Activated CD8-positive, alpha-beta memory T cell treated with anti-CD3 and anti-CD28 coated beads for 36 hours (primary cell): ENCODE data around the gene TMEM175. TPM values are rescaled to one million over a fixed set of nuclear protein-coding genes. Genes with fewer than 3 reads are reported as not detected.

Experiments used
- CTCF ChIA-PET: fragments of 350-600 bp; sonication (Branson Sonifier 250); formaldehyde crosslinking; loops from one replicate; lab custom pipeline; 2021; ENCODE audit warnings: antibody characterized with exemption; lab: Charles Lee
- POLR2A ChIA-PET: fragments of 350-600 bp; sonication (Branson Sonifier 250); formaldehyde crosslinking; loops from one replicate; lab custom pipeline; 2021; ENCODE audit warnings: antibody characterized with exemption; lab: Charles Lee
- total RNA-seq, 2 experiments: library from RNA; stranded (reverse); gene quantifications; one replicate each; pipeline ENCODE4 v1.2.3, GENCODE V29; 2021

Gene TMEM175
- total RNA-seq, 2 experiments from 2014 or later = 16.9 to 17.3 TPM

DNA sequence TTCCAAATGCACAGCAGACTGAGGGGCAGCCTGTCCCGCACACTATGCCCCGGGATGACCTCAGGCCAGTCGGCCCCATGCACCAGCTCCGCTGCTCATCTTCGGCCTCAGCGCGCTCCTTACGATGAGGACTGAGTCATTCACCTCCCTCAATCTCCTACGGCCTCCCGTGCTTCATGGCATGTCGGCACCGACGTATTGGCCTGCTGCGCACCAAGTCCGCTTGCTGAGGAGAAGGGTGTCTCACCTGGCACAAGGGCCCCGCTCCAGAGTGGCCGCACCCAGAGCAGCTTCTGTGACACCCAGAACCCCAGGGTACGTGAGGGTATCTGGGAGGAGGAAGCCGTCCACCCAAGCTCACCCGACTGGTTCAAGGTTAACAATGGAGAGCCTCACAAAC is 35.6 kb upstream of the TMEM175 start:
- ChIA-PET POLR2A (no interaction called here), CTCF (interaction anchor here (0.5 kb wide), 1 partner anchor 155 kb away, joined by 3 read pairs; no protein-coding TSS in a partner anchor)

DNA sequence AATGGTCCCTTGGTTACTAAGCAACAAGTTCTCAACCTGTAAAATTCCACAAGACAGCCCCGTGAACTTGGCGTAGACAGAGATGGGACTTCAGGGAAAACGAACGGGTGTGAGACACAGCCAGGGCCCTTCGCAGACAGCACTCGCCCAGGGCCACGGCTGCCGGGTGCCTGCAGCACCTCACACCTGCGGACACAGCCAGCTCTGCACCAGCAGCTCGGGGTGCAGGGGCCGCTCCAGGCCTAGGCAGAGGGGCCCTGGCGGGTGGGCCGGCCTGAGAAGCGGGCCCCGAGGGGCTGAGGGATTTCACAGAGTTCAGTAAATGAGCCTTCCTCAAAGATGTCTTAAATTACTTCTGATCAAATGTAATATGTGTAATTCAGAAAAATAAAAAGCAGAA is 34.1 kb upstream of the TMEM175 start:
- ChIA-PET CTCF (no interaction called here), POLR2A (no interaction called here)

DNA sequence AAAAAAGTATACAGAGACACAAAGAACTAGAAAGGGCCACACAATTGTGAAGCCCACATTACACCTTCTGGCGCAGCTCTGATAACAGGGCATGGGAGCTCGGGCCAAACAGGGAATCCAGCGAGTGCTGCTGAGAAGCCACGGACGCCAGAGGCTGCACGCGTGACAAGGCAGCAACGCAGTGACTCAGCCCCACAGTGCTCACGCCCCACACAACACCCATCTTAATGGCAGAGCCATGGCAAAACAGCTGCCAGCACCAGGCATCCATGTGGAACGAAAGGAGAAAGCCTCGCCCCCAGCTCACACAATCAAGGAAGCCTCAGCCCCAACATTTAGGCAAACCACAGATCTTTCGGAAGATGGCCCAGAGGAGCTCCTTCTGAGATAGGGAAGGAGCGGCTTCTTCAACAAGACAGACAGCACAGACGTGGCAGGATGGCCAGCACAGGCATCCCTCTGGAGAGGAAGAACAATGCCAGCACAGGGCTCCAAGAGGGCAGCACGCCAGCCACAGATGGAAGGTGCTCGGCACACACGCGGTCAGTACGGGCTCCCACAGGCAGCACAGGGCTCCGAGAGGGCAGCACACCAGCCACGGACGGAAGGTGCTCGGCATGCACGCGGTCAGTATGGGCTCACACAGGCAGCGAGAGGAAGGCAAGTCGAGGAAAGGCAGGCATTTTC is 33.2 kb upstream of the TMEM175 start:
- POLR2A ChIA-PET = no interaction called here
- CTCF ChIA-PET = no interaction called here

DNA sequence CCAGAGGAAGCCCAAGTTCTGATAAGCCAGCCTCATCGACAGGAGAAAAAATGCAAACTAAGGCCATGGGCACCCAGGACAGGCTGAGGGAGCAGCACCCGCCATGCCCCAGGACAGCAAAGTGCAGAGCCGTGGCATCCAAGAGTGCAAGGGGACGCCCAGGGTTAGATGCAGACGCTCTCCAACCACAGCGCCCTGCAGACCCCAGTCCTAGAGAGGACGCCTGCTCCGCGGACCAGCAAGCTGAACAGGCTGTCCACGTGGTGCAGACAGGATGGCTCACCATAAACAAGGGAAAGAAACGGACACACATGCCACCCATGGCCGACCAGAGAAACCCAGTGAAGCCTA is 32.7 kb upstream of the TMEM175 start:
- POLR2A ChIA-PET = no interaction called here
- CTCF ChIA-PET = no interaction called here

DNA sequence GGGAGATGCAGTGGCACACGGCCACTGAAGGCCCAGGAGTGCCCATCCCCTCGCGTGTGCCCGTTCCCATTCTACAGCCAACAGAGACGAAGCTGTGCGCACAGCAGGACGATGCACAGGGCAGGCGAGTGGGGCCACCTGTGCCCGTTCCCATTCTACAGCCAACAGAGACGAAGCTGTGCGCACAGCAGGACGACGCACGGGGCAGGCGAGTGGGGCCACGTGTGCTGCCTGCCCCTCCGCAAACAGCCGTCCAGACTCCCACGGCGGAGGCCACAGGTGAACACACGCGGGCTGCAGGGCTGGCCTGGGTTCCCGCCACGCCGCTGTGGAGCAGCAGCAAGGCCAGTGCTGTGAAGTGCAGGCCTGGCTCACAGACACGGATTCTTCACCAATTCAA is 32.2 kb upstream of the TMEM175 start:
- ChIA-PET CTCF (no interaction called here), POLR2A (no interaction called here)

DNA sequence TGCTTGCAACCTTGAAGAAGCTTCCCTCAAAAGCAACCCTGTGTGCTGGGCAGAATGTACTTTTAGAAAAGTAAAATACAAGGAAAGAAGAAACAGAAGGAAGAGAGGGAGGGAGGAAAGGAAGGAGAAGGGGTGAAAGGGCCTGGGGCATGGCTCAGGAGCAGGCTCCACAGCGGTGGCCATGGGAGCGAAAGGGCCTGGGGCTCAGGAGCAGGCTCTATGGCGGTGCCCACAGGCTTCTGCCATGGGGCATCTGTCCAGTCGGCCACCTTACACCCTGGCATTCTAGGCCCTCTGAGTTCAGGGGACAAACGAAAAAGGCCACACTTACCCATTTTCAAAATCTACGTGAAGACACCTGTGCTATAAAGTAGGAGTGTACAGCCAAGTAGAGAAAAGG is 31.5 kb upstream of the TMEM175 start:
- ChIA-PET POLR2A (interaction anchor here (1.0 kb wide), 1 partner anchor 34 kb away, joined by 3 read pairs; no protein-coding TSS in a partner anchor), CTCF (no interaction called here)

DNA sequence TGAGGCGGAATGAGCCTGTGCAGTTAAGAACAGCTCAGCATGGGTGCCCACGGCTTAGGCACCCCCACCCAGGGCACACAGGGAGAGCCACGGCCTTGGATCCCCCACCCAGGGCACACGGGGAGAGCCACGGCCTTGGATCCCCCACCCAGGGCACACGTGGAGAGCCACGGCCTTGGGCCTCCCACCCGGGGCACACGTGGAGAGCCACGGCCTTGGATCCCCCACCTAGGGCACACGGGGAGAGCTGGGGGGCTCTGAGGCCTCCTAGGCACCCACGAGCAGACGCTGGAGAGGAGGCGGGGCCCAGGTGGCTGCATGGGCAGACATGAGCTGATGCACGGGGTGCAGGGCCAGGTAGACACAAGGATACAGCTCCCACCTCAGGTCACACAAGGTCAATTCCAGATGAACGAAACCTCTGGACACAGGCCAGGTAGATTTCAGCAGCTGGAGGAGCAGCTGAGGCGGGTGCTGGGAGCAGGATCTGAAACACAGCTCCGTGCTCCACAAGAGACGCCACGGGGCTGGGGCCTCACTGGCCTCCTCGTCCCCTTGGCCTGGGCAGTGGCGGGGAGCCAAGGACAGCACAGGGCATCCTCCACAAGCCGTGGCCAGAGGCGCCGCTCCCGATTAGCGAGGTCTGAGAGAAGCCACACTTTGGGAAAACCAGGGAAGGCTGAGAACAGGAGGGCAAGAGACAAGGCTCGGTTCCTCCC is 30.9 kb upstream of the TMEM175 start:
- CTCF ChIA-PET = no interaction called here
- POLR2A ChIA-PET = interaction anchor here (1.0 kb wide), 1 partner anchor 33 kb away, joined by 3 read pairs; no protein-coding TSS in a partner anchor

DNA sequence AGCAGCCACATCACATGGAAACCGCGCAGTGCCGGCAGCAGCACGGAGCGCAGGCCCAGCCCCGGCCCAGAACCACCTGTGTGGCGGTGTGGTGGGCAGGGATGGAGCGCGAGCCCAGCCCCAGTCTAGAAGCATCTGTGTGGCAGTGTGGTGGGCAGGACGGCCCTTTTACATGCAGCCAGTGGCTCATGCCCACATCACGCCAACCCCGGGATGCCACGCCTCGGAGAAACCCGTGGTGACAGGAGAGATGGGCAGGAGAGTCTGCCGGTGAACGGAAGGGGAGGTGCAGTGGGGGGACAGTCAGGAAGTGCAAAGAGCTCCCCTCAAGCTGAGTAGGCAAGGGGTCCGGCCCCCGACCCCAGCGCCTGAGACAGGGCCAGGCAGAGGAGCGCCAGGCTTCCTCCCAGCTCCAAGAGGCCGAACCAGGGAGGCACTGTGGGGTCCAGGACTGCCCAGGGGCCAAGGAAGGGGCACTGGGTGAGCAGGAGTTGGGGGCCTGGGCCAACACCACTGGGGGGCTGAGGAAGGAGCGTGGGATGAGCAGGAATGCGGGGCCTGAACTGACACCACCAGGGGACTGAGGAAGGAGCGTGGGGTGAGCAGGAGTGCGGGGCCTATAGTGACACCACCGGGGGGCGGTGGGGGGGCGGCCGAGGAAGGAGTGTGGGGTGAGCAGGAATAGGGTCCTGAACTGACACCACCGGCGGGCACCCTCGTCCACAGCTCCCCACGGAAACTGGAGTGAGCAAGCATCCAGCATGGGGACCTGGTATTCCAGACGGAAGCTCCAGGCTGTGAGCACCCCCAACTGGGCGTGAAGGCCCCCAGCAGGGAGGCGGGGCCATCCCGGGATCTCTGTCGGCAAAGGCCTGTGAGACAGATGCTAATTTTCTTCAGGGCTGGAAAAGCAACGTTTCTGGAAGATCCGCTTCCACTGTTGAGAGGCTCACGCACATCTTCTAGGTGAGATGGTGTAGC is 28.9 kb upstream of the TMEM175 start:
- ChIA-PET CTCF (interaction anchor here (0.5 kb wide), 1 partner anchor 956 kb away, joined by 5 read pairs; no protein-coding TSS in a partner anchor), POLR2A (no interaction called here)

DNA sequence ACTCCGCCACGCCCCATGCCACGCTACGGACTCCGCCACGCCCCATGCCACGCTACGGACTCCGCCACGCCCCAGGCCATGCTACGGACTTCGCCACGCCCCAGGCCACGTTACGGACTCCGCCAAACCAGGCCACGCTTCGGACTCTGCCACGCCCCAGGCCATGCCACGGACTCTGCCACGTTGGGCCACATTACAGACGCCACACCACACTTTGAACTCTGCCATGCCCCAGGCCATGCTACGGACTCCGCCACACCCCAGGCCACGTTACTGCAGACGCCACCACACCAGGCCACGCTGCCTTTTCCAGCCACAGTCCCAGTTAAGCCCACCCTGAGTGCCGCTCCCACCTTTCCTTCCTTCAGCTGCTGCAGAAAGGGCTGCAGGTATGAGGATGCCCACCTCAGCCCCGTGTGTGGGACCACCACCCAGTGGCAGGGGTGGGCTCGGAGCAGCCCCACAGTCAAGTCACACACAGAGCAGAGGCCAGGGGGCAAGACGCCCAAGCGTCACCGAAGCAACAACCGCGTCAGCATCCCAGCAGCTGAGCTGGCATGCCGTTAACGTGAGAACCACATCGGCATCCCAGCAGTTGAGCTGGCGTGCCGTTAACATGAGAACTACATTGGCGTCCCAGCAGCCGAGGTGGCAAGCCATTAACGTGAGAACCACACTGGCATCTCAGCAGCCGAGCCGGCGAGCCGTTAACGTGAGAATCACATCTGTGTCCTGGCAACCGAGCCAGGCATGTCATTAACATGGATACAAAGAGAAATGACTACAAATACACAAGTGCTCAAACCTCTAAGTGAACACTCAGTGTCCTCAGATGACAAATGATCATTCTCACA is 26.5 kb upstream of the TMEM175 start:
- POLR2A ChIA-PET = no interaction called here
- CTCF ChIA-PET = no interaction called here

DNA sequence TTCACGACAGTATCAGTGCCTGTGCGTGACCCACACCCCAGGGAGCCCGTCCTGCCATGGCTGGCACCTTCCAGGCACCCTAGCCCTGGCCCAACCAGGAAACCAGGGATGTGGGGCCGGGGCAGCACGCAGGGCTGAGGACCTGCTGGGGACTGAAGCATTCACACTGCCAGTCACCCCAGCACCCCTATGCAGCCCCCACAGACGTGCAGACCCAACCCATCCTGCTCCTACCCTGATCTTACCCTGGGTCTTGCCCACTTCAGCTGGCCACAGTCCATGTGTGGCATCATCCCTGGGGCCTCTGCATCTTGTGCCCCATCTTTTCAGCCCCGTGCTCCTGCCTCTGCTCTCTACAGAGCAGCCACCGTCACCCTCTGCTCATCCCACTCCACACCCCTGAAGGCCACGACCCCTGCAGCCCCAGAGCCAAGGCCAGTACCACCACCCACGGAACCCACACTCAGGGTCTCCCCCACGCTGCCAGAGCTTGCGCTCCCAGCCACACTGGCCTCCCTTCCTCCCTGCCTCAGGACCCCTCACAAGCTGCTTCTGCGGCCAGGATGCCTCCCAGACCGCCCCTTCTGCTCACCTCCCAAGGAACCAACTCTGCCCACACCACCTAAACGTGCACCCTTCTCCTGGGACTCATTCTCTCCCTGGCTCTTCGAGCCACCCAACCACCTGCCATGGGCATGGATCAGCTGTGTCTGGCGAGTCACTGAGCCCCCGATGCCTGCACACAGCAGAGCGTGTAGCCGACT is 25.7 kb upstream of the TMEM175 start:
- ChIA-PET POLR2A (no interaction called here), CTCF (no interaction called here)

DNA sequence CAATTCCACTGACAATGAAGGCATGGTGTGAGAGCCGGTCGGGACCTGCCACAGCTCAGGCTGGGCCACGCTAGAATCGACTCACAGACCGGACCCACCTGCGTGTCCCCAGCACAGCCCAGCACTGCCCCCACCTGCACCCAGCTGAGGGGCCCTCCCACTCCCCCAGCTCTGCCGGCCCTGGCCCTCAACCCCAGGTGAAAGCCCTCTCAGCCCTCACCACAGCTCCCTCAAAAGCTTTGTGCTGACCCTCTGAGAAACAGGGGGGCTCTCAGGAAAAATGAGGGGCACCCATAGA is 25.2 kb upstream of the TMEM175 start:
- ChIA-PET CTCF (no interaction called here), POLR2A (no interaction called here)

DNA sequence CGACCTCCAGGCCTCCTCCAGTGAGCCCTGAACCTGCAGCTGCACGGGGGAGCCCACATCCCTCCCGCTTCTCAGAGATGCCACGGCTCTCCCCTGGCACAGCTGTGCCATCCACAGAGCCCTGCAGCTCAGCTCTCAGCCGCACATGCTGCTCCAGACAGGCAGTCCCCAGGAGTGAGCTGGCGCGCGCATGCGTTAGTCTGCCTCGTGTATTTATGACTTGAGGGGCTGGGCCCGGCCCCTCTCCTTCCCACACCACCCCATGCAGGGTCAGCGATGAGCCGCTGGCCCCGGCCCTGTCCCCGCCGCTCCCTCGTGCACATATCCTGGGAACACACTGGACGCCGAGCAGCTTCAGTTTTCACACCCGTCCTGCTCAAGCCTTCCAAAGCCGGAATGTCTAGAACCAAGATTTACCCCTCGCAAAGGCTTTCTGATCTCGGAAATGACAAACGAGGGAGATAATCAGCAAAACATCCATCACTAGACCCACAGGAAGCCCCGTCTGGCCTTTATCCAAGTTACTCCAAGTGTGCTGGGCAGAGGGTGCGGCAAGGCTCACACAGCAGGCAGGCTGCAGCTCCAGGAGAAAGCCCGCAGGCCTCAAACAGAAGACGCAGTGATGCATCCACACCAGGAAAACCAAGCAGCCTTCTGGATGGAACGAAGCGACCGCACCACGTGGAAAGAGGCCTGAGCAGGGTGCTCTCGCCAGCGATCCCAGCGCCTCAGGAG is 24.4 kb upstream of the TMEM175 start:
- CTCF ChIA-PET = no interaction called here
- POLR2A ChIA-PET = no interaction called here

DNA sequence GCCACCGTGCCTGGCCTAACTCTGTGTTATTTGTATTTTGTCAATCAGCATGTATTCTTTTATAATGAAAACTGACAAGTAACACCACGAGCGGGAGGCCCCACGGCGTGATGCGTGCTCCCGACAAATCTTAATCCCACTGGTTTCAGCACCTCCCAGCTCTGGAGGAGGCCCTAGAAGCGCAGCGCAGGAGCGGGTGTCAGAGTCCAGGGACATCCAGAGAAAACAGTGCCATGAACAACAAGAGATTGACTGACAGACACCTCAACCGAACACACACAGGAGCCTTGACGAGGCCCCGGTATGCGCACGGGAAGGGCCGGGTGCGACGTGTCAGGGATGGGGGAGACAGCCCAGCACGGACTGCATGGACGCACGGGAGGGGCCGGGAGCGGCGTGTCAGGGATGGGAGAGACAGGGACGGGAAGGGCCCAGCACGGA is 23.1 kb upstream of the TMEM175 start:
- ChIA-PET POLR2A (no interaction called here), CTCF (no interaction called here)

DNA sequence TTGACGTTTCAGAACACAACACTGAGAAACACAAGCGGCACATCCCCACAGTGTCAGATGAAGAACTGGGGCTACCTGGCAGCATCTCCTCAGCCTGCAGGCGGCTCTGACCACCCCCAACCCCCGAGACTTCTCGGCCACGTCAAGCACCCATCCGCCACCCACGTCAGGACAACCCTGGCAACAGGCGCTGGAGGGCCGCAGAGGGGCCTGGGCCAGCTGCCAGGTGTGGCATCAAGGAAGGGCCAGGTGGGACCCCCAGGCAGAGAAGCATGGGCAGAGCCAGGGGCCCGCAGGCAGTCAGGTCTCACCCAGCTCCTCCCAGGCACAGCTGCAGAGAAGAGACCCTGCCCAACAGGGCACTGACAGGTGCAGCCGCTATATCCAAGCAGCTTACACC is 22.4 kb upstream of the TMEM175 start:
- POLR2A ChIA-PET = no interaction called here
- CTCF ChIA-PET = no interaction called here

DNA sequence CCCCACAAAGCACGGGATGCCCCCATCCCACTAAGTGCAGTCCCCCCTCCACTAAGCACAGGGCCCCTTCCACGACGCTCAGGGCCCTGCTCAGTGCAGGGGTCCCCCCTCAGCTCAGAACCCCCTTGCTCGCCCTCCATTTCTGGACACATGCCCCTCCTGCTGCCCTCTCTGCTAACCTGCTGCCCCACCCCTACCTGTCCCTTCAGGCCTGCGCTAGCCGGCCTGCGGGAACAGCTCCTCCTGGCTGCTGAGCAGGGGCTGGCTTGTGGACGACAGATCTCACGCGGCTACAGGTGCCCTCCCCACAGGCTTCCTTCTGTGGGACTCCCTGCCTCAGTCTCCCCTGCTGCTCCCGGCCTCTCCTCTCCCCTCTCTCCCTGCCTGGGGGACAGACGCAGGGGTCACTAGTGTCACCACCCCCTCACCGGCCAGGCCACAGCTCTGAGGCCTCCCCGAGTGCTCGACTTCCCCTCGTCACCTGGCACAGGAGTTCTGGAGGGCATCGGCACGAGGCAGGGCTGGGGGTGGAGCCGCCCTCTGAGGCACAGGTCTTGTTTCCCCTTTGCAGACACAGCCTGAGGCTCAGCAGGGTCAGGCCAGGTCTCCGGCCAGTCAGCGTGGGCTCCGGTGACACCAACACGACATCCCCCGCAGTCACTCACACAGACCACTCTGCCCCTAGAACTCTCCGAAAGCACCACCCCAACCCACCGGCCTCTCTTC is 21.7 kb upstream of the TMEM175 start:
- ChIA-PET POLR2A (no interaction called here), CTCF (no interaction called here)

DNA sequence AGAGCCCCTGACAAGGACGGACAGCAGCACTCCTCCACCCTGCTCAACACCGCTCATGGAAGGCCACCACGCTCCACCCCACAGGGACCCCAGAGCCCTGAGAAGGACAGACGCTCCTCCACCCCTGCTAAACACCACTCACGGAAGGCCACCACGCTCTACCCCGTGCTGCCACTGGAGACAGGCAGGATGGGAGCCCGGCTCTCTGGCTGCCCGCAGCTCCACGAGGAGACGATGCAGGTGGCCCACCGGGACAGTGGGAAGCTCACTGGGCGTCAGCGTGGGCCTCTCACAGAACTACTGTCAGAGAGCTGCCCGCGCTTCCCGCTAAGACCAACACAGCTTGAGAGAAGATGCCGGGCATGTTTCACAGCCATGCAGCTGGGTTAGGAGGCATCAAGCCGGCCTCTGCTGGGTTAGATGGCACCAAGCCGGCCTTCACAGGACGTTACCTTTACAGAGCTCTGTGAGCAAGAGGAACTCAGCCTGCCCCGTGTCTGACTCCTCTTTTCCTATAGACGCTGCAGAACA is 21.0 kb upstream of the TMEM175 start:
- ChIA-PET CTCF (no interaction called here), POLR2A (no interaction called here)
